ENCODE results near the gene SESN2. TPM values are rescaled to one million over a fixed set of nuclear protein-coding genes. Genes with fewer than 3 reads are reported as not detected.
A peak's percentile ranks its signal among the peaks of the same experiment; 100 is the strongest.

SESN2 gene
- total RNA-seq, 1 donor from 2014 or later = 15.6 TPM

DNA sequence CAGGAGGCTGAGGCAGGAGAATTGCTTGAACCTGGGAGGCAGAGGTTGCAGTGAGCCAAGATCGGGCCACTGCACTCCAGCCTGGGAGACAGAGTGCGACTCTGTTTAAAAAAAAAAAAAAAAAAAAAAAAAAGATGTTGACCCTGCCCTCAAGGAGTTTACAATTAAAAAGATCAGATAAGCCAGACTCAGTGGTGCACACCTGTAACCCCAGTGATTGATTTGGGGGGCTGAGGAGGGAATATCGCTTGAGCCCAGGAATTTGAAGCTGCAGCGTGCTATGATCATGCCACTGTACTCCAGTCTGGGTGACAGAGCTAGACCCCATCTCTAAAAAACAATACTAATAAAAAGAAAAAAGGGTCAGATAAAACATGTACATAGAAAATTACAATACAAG, 1.6 kb upstream of the SESN2 start:
- Histone ChIP-seq H3K36me3 (no peaks in the 10 kb centered on the region), H3K4me3 (no peak overlapping the region), H3K4me1 (peaks cover 34% of the 10 kb centered on the region), H3K27me3 (no peaks in the 10 kb centered on the region), H3K27ac (no peak overlapping the region), H3K9me3 (no peaks in the 10 kb centered on the region)
- DNase-seq = no peak
- intact Hi-C loops (cut with DNase I) = no loop called here
- no peak for ATAC-seq
- TF ChIP-seq, protein P1, sequence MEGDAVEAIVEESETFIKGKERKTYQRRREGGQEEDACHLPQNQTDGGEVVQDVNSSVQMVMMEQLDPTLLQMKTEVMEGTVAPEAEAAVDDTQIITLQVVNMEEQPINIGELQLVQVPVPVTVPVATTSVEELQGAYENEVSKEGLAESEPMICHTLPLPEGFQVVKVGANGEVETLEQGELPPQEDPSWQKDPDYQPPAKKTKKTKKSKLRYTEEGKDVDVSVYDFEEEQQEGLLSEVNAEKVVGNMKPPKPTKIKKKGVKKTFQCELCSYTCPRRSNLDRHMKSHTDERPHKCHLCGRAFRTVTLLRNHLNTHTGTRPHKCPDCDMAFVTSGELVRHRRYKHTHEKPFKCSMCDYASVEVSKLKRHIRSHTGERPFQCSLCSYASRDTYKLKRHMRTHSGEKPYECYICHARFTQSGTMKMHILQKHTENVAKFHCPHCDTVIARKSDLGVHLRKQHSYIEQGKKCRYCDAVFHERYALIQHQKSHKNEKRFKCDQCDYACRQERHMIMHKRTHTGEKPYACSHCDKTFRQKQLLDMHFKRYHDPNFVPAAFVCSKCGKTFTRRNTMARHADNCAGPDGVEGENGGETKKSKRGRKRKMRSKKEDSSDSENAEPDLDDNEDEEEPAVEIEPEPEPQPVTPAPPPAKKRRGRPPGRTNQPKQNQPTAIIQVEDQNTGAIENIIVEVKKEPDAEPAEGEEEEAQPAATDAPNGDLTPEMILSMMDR (IDR thresholded peaks at IDR 0.05) = no peak

DNA sequence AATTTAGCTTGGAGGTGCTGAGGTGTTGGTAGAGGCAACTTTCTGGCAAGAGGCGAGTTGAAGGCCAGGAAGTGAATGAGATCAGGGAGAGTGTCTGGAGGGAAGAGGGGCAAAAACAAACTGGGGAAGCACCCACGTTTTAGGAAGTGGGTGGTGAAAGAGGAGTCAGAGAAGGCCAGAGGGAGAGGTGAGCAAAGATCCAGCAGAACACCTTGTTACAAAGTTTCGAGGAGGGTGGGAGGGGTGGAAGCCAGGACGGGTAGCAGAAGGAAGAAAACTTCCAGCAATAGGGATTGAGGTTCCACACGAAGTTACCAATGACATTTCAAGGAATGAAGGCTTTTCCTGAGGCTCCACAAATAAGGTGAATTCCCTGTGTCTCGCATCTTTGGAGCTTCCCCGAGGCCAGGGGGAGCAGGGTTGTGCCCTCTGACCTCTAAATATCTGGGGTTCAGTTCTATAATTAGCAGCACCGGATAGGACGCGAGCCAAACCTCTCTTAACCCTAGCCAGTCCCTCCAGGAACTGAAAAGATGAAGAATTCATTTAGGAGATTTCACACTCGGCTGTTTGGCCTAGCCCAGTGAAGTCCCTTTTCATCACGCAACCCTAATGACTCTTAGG, 578 bp upstream of the SESN2 start:
- no peak for ATAC-seq
- Histone ChIP-seq H3K9me3 (no peaks in the 10 kb centered on the region), H3K27ac (peak overlapping the region; percentile 62), H3K36me3 (no peaks in the 10 kb centered on the region), H3K4me3 (peak overlapping the region; percentile 99), H3K4me1 (peaks cover 41% of the 10 kb centered on the region), H3K27me3 (no peaks in the 10 kb centered on the region)
- TF ChIP-seq, protein P1 (IDR thresholded peaks at IDR 0.05) = no peak
- DNase-seq = no peak
- intact Hi-C loops (cut with DNase I) = no loop called here

DNA sequence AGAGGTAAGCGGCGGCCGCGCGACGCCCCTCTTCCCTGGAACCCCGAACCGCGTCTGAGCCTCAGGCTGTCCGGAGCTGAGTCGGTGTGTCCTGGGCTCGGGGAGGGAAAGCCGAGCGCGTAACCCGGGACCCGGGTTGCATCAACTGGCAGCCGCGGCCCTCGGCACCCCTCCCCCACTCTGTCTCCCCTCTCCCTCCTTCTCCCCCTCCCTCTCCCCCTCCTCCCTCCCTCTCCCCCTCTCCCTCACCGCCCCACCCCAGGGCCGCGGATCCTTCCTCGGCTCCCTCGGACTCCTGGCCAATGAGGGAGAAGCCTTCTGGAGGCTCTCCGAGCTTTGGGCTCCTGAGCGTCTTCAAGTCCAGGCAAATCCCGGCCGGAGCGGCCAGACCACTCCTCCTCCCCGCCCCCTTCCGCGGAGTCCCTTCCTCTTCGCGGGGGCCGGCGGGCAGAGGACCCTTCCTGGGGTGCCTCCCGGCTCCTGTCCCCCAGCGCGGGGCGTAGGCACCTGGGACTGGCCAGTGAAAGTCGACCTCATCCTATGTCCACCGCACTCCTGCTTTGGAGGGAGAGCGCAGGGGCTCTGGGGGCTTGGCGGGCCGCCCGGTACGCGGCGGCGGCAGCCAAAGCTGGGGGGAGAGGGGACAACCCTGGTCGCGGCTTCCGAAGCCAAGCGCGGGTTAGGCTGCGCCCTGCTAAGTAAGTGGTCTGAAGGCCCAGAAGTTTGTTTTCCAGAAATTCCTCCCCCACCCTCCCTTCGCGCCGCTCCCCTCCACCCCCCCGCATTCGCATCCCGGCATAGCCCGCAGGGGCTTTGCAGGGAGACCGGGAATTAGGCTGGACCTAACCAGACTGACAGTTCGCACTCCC, 850 bp downstream of the SESN2 start:
- Histone ChIP-seq H3K27ac (peak overlapping the region; percentile 89), H3K36me3 (no peaks in the 10 kb centered on the region), H3K4me1 (peaks cover 41% of the 10 kb centered on the region), H3K9me3 (no peaks in the 10 kb centered on the region), H3K27me3 (no peaks in the 10 kb centered on the region), H3K4me3 (peak overlapping the region; percentile 99)
- intact Hi-C loops (cut with DNase I) = no loop called here
- peak; percentile 85 for DNase-seq
- TF ChIP-seq, protein P1 (IDR thresholded peaks at IDR 0.05) = no peak
- peak; percentile 68 for ATAC-seq

DNA sequence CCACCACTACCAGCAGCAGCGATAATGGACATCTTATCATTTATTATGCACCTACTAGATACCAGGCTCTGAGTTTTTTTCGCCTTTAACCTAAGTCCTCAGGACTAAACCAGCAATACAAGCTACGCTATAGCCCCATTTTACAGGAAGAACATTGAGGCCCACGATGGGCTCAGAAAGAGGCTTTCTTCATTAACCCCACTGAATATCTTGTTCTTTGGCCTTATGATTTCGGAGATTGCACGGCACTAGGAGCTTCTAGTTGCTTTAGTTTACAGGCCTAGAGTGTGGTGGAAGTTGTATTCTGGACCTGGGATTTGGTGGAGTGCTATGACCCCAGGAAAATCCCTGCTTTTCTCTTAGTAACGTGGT, 1.5 kb downstream of the SESN2 start:
- TF ChIP-seq, protein P1 (IDR thresholded peaks at IDR 0.05) = no peak
- Histone ChIP-seq H3K9me3 (no peaks in the 10 kb centered on the region), H3K27me3 (no peaks in the 10 kb centered on the region), H3K36me3 (no peaks in the 10 kb centered on the region), H3K4me3 (peak overlapping the region; percentile 99), H3K27ac (peak overlapping the region; percentile 89), H3K4me1 (peaks cover 41% of the 10 kb centered on the region)
- no peak for ATAC-seq
- intact Hi-C loops (cut with DNase I) = no loop called here
- no peak for DNase-seq

DNA sequence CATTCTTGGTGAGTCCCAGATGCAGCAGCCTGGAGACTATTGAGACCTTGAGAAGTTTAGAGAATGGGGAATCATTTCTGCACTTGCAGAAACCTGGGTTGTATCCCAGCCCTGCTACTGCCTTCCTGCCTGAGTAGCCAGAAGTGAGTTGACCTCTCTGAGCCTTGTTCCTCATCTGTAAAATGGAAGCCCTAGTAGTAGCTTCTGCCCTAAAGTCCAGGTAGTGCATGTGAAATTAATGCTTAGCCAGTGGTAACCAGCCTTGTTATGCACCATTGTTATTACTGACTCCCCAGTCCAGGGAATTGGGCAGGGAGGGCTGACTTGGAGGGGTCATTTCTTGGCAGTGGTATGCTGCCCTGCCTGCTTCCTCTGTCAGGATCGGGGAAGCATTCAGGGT, 5.6 kb downstream of the SESN2 start:
- DNase-seq (no peak), ATAC-seq (no peak)
- TF ChIP-seq, protein P1 (IDR thresholded peaks at IDR 0.05) = no peak
- peaks cover 4% of the 10 kb centered on the region for H3K36me3 ChIP-seq
- H3K9me3 ChIP-seq = no peaks in the 10 kb centered on the region
- intact Hi-C loops (cut with DNase I) = no loop called here
- H3K27ac ChIP-seq = no peak overlapping the region
- H3K4me3 ChIP-seq = no peak overlapping the region
- peaks cover 36% of the 10 kb centered on the region for H3K4me1 ChIP-seq
- H3K27me3 ChIP-seq = no peaks in the 10 kb centered on the region

Data from upper lobe of right lung (tissue), 1 donor.